ENCODE results near the gene SLC18A2. TPM values are rescaled to one million over a fixed set of nuclear protein-coding genes. Genes with fewer than 3 reads are reported as not detected.

SLC18A2 gene
- total and polyA plus RNA-seq, 2 donors (not counting 3 experiments of a cell fraction or from before 2014, with no cell fraction given), result not detected

- DNase-seq (ENCODE audit: low read depth, low spot score) (no peak), FAIRE-seq (no peak)
- intact Hi-C loops (cut with micrococcal nuclease) (no loop called here), dilution Hi-C loops (cut with MboI; ENCODE audit: extremely low pct_ligation_motif_present, low sequenced_read_pairs) (no loop called here)
- BruUV-seq (replicated peaks), result no TSS peak
- Histone ChIP-seq H4K20me1 (replicated peaks; ENCODE audit: control insufficient read depth, extremely low read depth, insufficient read depth, low read length) (no peaks in the 10 kb centered on the region), H3K9me1 (replicated peaks; ENCODE audit: control insufficient read depth, extremely low read depth, insufficient read depth, low read length) (no peaks in the 10 kb centered on the region), H3K4me2 (ENCODE audit: insufficient read depth, low read length) (no peak overlapping the region), H3K9me3 (replicated peaks; ENCODE audit: control insufficient read depth, insufficient read depth, low read length) (no peaks in the 10 kb centered on the region), H2AFZ (ENCODE audit: low read depth, low read length) (no peak overlapping the region), H3K27ac (ENCODE audit: insufficient read depth, low read depth, low read length) (no peak overlapping the region), H3K27me3 (ENCODE audit: control insufficient read depth in 2 of 2, insufficient read depth in 2 of 2, low read length in 2 of 2) (peaks cover 0 to 4% of the 10 kb centered on the region in 2 experiments), H3K4me3 (replicated peaks in 1 of 3; ENCODE audit: insufficient read depth in 1 of 3, low read depth in 1 of 3, low read length in 3 of 3) (no peak overlapping the region), H3K4me1 (ENCODE audit: control insufficient read depth, extremely low read depth, insufficient read depth, low read length) (no peaks in the 10 kb centered on the region), H3K9ac (replicated peaks; ENCODE audit: extremely low read depth, insufficient read depth, low read length) (no peak overlapping the region), H3K36me3 (ENCODE audit: control insufficient read depth in 2 of 2, extremely low read depth in 1 of 2, insufficient read depth in 2 of 2, low read length in 2 of 2) (no peaks in the 10 kb centered on the region), H3K79me2 (ENCODE audit: control insufficient read depth, insufficient read depth, low read length) (no peaks in the 10 kb centered on the region)
- ChIA-PET CTCF (no interaction called here), POLR2A (no interaction called here)
- TF ChIP-seq POLR2A (IDR thresholded peaks at IDR 0.05; ENCODE audit: low read depth, low read length), result no peak
- TF ChIP-seq JUN (IDR thresholded peaks at IDR 0.05; ENCODE audit: borderline replicate concordance, insufficient read depth, insufficient read length, low read depth), result no peak
- TF ChIP-seq POLR2AphosphoS5 (IDR thresholded peaks at IDR 0.05; ENCODE audit: insufficient read depth, low read depth, low read length), result no peak
- TF ChIP-seq FOS (IDR thresholded peaks at IDR 0.05; ENCODE audit: borderline replicate concordance, insufficient read depth, low read length), result no peak
- TF ChIP-seq, protein P1, sequence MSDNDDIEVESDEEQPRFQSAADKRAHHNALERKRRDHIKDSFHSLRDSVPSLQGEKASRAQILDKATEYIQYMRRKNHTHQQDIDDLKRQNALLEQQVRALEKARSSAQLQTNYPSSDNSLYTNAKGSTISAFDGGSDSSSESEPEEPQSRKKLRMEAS (IDR thresholded peaks at IDR 0.05; ENCODE audit: insufficient read depth, insufficient read length), result no peak
- TF ChIP-seq MYC (IDR thresholded peaks at IDR 0.05; ENCODE audit: low read depth, low read length), result no peak
- TF ChIP-seq CTCF (IDR thresholded peaks at IDR 0.05; ENCODE audit: extremely low read depth in 1 of 2, insufficient read depth in 1 of 2, low read depth in 1 of 2, low read length in 2 of 2), result no peak
- TF ChIP-seq EZH2 (IDR thresholded peaks at IDR 0.05; ENCODE audit: borderline replicate concordance, low read depth, low read length, severe bottlenecking), result no peak
- no peak for TF ChIP-seq GATA2 (IDR thresholded peaks at IDR 0.05; ENCODE audit: insufficient read depth, insufficient read length, low read depth, low read length)
Observed at GRCh38 chr10:117257721-117258120, 16.8 kb downstream of the SLC18A2 start.

Data from endothelial cell of umbilical vein (primary cell).